ENCODE results near the gene PCDHGA1. TPM values are rescaled to one million over a fixed set of nuclear protein-coding genes. Genes with fewer than 3 reads are reported as not detected.

The PCDHGA1 gene
- total RNA-seq, 1 experiment from 2014 or later, result 0.61 TPM

DNA sequence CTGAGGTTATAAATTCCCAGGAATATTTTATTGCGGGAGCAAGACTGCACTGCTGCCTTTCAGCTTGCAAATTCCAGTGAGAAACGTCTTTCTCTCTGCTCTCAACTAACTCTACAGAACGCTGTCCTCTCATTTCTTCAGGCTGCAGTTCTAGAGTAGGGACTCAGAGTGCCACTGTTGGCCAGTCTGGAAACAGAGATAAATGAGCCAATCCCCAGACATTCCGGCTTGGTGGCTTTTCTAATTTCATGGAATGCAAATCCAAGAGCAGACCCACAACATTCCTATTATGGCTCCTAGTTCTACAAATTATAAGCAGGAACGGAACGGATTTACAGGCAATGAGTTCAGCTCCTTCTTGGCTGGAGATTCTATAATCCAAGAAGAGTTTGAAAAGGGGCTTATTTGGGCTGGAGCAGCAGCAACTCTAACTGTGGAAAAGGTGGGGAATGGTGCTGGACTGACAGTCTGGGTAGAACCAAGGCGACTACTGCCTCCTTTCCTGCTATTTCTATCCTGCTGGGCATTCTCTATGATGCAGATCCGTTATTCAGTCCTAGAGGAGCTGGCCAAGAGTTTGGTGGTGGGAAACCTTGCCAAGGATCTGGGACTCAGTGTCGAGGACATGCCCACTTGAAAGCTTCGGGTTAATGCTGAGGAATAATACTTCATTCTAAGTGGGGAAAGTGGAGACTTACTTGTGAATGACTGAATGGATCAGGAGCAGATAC, 109.3 kb downstream of the PCDHGA1 start:
- DNase-seq (ENCODE audit: low spot score), result no peak

- no peak for DNase-seq (ENCODE audit: low spot score)
Observed at GRCh38 chr5:141440341-141440740, 110.0 kb downstream of the PCDHGA1 start.

- DNase-seq (ENCODE audit: low spot score), result no peak
Observed at GRCh38 chr5:141441571-141442170, 111.4 kb downstream of the PCDHGA1 start.

GRCh38 chr5:141465351-141465750, 135.0 kb downstream of the PCDHGA1 start:
- DNase-seq (ENCODE audit: low spot score), result no peak

- peak; percentile 81 for DNase-seq (ENCODE audit: low spot score)
Observed at GRCh38 chr5:141475625-141476131, 145.4 kb downstream of the PCDHGA1 start, which contains the start of gene PCDHGC3. Gene PCDHGC3, plus strand, starts transcription at chr5:141475966. Its CDS starts 151 bp downstream, at chr5:141476117.

- no peak for DNase-seq (ENCODE audit: low spot score)
Observed at GRCh38 chr5:141476132-141476911, 146.0 kb downstream of the PCDHGA1 start.

- DNase-seq (ENCODE audit: low spot score), result no peak
Observed at GRCh38 chr5:141477044-141477575, 146.8 kb downstream of the PCDHGA1 start.

DNA sequence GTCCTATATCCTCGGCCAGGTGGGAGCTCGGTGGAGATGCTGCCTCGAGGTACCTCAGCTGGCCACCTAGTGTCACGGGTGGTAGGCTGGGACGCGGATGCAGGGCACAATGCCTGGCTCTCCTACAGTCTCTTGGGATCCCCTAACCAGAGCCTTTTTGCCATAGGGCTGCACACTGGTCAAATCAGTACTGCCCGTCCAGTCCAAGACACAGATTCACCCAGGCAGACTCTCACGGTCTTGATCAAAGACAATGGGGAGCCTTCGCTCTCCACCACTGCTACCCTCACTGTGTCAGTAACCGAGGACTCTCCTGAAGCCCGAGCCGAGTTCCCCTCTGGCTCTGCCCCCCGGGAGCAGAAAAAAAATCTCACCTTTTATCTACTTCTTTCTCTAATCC, 147.5 kb downstream of the PCDHGA1 start:
- DNase-seq (ENCODE audit: low spot score), result no peak

GRCh38 chr5:141478321-141478945, 148.1 kb downstream of the PCDHGA1 start:
- peak; percentile 44 for DNase-seq (ENCODE audit: low spot score)

DNA sequence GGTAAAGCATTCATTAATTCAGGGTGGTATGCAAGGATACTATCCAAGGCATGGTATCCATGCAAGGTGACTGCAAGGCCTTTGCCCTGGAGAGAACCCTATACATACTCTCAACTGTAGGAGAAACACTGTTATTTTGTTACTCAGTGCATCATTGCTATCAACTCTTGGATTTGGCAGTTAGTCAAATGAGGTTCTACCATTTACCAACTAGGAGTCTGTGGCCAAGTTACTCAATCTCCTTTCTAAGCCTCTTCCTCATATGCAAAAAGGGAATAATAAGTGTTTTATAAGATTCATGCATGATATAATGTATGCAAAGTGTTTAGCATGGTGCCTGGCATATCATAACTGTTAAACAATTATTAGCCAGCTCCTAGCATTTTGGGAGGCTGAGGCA, 149.5 kb downstream of the PCDHGA1 start:
- no peak for DNase-seq (ENCODE audit: low spot score)

GRCh38 chr5:141483902-141484301, 153.6 kb downstream of the PCDHGA1 start:
- DNase-seq (ENCODE audit: low spot score), result no peak

DNA sequence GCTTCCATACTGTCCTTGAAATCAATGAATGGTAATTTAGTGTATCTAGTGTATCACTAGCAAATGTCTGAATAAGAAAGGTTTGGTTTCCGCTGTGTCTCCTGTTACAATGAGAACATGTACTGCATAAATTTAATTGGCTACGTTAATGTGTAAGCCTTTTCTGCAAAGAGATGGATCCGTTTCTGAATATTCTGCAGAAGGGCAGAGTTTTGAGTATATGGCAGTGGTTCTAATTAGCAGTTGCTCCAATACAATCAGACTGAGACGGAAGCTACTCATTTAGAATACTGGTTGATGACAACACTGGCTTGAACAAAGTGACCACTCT, 154.0 kb downstream of the PCDHGA1 start:
- DNase-seq (ENCODE audit: low spot score), result no peak

- DNase-seq (ENCODE audit: low spot score), result no peak
Observed at GRCh38 chr5:141484641-141485311, 154.5 kb downstream of the PCDHGA1 start, which contains the start of gene PCDHGC4. Gene PCDHGC4, plus strand, starts transcription at chr5:141485030. Its CDS starts 144 bp downstream, at chr5:141485174.

- no peak for DNase-seq (ENCODE audit: low spot score)
Observed at GRCh38 chr5:141485321-141486055, 155.2 kb downstream of the PCDHGA1 start.

DNA sequence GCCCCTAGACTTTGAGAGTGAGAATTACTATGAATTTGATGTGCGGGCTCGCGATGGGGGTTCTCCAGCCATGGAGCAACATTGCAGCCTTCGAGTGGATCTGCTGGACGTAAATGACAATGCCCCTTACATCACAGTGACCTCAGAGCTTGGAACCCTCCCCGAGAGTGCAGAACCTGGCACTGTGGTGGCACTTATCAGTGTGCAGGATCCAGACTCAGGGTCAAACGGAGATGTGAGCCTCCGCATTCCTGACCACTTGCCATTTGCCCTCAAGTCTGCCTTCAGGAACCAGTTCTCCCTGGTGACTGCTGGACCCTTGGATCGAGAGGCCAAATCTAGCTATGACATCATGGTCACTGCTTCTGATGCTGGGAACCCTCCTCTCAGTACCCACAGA, 155.8 kb downstream of the PCDHGA1 start:
- no peak for DNase-seq (ENCODE audit: low spot score)

GRCh38 chr5:141487131-141487530, 156.8 kb downstream of the PCDHGA1 start:
- DNase-seq (ENCODE audit: low spot score), result no peak

- DNase-seq (ENCODE audit: low spot score), result no peak
Observed at GRCh38 chr5:141488591-141489561, 158.6 kb downstream of the PCDHGA1 start, which contains the start of gene PCDHGC5. Gene PCDHGC5, plus strand, starts transcription at chr5:141489081. Its CDS starts 160 bp downstream, at chr5:141489241.

DNA sequence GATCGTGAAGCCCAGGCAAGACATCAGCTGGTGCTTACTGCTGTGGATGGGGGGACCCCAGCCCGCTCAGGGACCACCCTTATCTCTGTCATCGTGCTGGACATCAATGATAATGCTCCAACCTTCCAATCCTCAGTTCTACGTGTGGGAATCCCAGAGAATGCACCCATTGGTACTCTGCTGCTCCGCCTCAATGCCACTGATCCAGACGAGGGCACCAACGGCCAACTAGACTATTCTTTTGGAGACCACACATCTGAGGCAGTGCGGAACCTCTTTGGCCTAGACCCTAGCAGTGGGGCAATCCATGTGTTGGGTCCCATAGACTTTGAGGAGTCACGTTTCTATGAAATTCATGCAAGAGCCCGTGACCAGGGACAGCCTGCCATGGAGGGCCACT, 159.5 kb downstream of the PCDHGA1 start:
- DNase-seq (ENCODE audit: low spot score), result no peak

DNA sequence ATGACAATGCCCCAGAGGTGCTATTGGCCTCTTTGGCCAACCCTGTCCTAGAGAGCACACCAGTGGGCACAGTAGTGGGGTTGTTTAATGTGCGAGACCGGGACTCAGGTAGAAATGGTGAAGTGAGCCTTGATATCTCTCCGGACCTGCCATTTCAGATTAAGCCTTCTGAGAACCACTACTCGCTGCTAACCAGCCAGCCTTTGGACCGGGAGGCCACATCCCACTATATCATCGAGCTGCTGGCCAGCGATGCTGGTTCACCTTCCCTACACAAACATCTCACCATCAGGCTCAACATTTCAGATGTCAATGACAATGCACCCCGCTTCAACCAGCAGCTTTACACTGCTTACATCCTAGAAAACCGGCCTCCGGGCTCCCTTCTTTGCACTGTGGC, 160.0 kb downstream of the PCDHGA1 start:
- DNase-seq (ENCODE audit: low spot score), result no peak
